GM19468 (cell line): ENCODE results near the gene FAM219A.
A peak's percentile ranks its signal among the peaks of the same experiment; 100 is the strongest.
"Not testable (repeated sequence)": the region's sequence is repeated elsewhere in the genome, so short reads cannot be mapped to it uniquely, and the experiment has no call there.

Experiments
- ATAC-seq: cut with Tn5 transposase; IDR thresholded peaks from one replicate; pipeline ENCODE4 v1.9.1; 2021; ENCODE audit warnings: mild to moderate bottlenecking, moderate library complexity, moderate number of reproducible peaks; ENCODE audit not compliant: unreplicated experiment; ENCODE audit errors: extremely low read depth

FAM219A gene

DNA sequence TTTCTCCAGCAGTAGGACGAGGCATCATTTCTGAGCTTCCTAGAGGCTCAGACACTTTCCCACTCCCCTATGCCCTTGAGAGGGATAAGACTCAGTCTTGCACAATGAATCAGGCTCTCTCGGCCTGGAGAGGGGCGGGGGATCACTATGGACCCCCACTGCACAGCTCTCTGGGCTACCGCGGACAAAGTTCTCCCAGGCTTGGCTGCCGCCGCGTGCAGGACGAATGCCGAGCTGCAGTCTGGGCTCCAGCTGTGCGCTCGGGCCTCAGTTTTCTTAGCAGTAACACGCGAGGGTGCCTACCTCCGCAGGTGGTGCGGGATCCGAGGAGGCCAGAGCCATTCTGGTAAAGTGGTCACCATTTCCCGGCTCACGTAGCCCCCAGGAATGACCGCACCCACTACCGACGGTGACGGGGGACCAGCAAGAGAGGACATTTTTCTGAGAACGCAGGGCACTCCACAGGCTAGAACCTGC lies 78.3 kb downstream of the FAM219A start:
- ATAC-seq, result no peak

DNA sequence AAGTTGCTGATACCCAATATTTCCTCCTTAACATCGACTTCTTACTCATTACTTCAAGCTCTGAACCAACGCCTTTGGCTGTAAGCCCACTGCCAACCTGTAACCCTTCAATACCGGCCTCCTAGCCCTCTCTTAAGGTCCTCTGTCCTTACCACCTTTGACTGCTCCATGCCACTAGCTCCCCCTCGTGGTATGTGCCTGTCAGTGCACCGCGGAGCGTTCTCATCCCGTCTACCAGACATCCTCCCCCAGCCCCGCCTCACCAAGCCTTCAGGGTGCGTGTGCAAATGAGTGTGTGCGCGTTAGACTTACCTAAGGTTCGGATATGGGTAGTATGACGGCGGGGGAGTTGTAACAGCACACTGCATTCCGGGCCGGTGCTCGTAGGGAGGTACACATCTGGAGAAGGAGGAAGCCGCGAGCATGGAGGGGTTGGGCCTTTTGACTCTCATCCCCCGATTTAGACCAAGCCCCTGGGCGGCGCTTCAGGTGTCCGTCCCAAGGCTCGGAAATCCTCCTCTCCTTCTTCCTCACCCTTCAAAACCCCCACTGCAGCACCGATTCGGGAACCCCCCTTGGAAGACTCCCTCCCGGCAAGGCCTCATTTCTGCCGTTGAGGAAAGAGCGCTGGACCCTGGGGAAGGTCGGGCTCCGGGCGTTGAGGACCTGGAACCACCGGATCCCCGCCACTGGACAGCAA lies 78.9 kb downstream of the FAM219A start:
- no peak for ATAC-seq

DNA sequence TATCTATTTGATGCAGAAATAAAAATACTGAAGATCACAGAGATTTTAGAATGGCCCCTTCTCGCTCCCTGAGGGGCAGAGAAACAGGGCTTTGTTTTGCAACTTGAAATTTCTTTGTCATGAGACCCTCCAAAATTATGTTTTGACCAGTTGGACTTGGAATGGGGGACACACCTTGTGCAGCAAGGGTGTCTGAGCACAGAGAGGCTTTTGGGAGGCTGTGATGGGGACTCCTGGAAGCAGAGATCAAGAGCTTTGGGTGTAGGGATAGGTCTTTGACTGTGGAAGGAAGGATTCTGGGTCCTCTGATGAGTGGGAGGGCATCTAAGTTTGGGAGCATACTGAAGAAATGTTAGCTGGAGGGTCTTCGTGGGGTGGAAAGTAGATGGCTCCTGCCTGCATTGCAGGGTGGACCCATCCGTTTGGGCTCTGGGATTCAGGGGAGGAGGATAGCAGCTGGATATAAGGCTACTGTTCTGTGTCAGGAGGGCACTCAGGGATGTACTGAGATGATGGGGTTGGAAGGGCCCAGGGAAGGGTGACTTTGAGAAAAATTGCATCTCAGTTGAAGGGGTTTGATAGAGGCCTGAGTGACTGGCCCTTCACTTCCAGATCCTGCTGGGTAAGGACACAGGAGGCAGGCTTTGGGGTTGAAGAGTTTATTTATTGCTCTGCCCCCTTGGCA lies 79.9 kb downstream of the FAM219A start:
- no peak for ATAC-seq

DNA sequence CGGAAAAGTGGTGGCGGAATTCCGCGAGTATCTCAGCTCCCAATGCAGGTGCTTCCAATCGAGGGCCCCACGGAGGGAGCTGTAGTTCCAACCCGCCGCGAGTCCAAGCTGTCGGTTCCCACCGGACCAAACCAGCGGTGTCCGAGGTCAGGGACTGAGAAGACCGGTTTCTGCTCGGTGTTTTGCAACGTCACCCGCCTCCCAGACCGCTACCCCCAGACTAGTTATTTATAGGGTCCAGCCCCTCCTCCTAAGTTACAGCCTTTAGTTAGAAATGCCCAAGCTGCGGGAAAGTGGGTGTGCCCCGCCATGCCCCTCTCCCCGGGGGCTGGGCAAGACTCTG lies 81.0 kb downstream of the FAM219A start:
- no peak for ATAC-seq

DNA sequence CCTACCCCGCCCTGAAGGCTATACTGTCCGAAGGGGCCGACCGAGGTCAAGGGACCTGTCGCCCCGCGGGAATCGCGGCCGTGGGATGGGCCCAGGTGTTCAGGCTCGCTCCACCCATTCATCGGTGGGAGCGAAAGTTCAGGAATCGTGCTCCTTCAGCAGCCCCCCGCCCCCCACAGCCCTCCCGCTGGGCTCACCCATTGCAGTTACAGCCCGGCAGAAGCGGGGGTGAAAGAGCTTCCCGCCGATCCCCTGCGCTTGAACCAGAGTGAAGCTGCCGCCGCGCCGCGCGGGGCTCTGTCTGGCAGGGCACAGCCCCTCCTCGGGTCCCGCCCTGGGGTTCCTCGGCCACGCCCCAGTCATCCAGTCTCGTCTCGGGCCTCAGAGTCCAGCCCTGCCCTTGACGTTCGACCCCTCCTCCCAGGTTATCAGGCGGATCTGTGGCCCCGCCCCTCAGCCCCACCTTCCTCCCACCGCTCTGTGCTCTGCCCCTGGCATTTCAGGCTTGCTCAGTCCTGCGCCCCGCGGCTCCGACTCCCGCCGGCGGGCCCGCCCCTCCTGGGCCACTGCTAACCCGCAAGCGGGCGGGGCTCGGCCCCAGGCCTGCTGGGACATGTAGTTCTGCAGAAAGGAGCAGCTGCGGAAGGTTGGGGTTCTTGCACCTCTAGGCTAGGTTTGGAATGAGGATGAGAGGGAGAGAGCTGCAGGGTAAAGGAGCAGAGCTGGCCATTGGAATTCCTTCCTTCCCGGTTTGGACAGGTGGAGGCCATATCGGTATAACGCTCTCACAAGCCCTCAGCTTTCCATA lies 81.6 kb downstream of the FAM219A start, which contains the start of gene MYORG:
TSS of gene MYORG (minus strand) at position 303 of the 808 bp plus-strand sequence. CDS start 3,955 bp downstream, outside the sequence.
- ATAC-seq, result peak; percentile 81

DNA sequence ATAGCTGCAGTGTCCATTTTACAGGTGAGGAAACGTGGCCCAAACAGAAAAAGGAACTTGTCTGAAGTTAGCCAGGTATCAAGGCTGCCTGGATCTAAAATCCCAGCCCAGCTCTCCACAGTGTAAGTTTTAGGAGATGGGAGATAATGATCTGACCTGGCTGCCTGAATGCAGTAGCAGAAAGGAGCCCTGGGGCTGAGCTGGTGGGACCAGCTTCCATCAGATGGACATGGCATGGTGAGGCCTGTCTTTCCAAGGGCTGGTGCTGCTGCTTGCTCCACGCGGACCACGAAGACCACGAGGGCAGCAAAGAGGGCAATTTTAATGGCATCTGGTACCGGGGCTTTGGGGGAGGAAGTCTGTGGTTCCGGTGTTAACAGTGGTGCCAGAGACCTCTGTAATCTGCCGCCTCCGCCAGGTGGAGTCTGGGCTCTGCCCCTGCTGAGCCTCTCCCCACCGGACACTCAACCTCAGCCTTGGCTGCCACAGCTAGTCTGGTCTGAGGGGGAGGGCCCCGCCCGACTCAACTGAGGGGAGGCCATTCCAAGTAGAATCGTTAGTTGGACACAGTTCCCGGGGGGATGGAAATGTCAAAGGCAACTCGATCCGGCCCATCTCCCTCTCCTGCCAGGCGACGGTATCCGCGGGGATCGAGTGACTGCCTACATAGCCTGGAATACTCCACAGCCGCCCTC lies 82.3 kb downstream of the FAM219A start:
- no peak for ATAC-seq

DNA sequence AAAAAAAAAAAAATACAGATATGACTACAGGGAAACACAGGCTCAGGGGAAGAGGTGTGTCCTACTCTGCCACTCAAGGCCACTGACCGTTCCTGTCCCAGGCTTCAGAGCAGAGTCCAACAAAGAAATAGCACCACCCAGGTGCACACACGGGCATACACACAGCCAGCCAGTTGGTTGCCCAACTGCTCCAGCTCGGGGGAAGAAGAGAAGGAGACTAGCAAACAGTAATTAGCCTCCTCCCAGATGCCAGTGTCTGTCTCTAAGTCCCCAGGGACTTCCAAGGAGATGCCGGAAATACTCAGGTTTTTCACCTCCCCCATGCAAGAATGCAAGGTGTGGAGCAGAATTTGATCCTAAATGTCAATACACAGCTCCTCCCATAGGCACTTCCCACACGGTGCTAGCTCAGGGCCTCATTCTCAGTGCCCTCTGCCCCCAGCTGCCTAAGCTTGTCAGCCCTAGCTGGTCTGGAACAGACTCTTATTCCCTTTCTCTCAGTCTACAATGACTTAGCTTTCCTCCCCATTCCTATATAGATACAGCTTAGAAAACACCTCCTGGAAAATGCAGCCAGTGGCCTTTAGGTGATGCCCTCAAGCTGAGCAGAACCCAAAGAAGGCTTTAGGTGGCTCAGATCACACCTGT lies 83.3 kb downstream of the FAM219A start:
- ATAC-seq, result no peak

DNA sequence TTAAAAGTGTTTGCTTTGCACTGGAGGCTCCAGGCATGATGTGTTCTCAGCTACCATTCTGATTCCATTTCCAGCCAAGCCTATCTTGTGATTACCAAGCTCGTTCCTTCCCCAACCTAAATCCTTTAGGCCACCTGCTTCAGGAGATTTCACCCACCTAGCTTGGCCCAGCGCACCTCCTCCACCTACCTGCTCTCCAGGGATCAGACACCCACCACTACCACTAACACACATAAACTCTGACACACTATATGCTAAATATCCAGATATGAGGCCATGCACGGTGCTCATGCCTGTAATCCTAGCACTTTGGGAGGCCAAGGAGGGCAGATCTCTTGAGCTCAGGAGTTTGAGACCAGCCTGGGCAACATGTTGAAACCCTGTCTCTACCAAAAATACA lies 84.0 kb downstream of the FAM219A start:
- no peak for ATAC-seq

DNA sequence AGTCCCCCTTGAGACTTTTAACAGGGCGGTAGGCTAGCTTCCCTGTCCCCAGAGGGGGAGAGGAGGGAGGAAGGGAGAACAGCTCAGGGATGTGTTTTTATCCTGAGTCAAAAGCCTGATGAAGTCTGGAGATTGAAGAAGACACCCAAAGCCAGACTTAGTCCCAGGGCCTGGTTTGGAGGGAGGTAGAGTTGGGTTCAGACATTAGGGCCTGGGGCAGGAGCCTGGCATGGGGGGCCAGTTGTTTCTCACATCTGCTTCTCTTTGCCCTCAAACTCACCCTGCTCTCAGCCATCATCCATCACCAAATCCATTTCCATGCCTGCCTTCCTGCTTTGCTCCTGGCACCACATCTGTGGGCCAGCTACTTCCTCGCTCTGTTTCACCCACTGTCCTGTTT lies 84.6 kb downstream of the FAM219A start:
- ATAC-seq, result no peak

DNA sequence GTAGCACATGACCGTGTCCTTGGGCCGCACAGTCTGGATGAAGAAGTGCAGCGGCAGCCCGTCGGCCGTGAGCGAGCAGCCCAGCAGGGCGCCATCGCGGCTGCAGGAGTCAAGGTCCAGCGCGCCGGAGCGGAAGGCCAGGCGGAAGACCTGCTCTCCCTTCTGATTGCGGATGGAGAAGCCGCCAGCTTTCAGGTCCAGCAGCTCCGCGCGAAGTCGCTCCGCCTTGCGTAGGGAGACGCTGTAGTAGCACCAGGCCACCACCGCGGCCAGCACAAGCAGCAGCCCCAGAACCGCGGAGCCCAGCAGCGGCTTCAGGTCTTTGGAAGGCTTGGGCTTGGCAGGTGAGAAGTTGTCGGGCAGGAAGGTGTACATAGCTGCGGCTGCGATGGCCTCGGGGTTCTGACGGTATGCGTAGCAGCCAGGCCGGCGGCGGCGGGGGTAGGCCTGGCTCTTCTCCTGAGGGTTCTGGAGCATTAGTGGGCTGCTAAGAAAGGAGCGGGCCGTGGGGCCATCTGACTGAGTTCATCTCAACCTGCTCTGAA lies 85.8 kb downstream of the FAM219A start:
- no peak for ATAC-seq

DNA sequence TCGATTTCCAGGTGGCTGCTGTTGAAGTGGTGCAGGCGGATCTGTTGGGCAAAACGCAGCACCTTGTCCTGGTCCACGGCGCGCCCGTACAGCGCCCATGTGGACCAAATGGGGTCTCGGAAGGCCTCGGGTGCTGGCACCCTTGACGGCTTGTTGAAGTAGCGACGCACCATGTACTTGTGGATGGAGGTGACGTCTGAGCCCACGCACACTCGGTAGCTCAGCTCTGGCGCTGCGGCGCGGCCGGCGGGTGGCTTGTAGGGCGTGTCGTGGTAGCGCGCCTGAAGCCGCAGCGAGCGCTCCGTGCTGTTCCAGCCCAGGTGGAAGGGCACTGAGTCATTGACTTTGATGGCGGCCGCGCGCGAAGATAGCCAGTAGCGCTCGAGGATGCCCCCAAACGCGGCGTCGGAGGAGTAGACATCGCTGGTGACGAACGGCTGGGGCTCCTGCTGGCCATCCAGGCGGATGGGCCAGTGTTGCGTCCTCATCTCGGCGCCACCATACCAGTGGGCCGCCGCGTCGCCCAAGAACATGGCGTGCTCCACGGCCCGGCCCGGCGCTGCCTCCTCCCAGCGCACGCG lies 86.4 kb downstream of the FAM219A start:
- no peak for ATAC-seq

DNA sequence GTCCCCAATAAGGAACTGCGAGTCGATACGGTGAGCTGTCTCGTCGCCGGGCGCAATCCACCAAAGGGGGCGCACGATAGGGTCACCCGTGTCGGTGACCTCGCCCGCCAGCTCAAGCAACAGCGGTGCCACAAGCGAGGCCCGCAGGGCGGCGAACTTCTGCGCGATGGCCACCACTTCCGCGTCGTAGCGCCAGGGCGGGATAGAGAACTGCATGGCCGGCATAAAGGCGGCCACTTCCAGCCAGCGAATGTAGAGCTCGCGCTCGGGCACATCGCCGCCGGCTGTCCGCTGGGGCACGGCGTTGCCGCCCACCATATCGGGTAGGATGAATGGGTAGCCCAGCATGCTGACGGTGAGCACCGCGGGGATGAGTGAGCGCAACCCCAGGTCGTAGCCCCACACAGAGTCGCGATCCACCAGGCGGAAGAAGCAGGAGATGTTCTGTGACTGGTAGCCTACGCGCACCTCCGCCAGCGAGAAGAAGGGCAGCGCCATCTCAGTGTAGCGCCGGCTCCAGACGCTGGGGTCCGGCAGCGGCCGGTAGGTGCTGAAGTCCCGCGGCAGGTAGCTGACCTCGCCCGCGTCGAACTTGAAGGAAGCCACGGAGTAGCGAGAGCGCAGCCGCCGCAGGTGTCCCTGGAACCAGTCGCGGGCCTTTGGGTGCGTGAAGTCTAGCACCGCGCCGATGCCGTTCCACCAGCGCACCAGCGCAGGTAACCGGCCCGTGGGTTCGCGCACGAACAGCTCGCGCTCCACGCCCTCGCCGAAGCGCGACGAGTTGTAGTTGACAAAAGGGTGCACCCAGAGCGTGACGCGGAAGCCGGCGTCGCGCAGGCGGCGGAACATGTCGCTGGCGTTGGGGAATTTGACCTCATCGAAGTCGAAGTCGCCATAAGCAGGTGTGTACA lies 87.1 kb downstream of the FAM219A start:
- no peak for ATAC-seq

DNA sequence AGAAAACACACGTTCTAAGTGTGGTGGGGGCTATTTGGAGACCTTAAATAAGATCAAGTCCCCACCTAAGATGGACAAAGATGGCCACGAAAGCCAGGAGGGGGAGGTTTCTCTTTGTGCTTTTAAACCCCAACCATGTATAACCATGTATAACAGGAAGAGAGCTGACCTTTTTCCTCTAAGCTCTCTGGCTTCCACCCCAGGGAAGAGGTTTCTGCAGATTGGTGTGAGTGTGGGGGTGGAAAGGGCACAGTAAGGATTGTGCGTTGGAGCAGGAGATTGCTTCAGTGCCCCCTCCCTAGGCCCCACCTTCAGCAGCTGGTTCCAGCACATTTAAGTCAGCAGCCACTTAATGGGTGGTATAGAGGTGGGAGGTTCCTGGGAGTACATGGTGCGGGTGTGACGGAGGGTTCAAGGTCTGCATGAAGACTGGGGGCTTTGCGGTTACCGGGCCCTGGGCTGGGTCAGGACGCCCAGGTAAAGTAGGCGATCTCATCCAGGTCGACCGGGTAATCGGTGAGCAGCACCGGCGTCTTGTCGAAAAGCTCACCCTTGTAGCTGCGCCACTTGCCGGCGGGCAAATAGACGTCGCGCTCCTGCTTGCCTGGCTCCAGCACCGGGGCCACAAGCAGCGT lies 87.9 kb downstream of the FAM219A start:
- ATAC-seq, result no peak

DNA sequence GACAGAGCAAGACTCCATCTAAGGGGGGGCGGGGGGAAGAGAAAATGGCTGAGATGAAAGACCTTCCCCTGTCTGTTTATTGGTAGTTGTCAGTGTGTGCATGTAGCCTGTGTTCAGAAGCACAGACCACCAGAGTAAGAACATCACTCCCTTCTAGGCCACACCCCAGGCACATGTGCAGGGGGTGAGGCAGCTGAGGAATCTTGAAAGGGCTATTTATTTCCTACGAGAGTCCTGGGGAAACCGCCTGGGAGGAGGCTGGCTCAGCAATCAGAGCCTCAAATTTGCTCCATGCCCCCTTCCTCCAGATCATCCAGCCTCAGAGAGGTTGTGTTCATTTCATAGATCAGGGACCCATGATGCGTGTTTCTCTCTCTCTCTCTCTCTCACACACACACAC lies 88.7 kb downstream of the FAM219A start:
- ATAC-seq, result no peak

DNA sequence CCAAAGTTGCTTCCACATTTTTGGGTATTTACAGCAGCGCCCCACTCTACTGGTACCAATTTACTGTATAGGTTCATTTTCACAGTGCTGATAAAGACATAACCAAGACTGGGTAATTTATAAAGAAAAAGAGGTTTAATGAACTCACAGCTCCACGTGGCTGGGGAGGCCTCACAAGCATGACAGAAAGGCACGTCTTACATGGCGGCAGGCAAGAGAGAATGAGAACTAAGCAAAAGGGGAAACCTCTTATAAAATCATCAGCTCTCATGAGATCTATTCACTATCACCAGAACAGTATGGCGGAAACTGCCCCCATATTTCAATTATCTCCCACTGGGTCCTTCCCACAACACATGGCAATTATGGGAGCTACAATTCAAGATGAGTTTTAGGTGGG lies 89.6 kb downstream of the FAM219A start:
- ATAC-seq, result not testable (repeated sequence)

DNA sequence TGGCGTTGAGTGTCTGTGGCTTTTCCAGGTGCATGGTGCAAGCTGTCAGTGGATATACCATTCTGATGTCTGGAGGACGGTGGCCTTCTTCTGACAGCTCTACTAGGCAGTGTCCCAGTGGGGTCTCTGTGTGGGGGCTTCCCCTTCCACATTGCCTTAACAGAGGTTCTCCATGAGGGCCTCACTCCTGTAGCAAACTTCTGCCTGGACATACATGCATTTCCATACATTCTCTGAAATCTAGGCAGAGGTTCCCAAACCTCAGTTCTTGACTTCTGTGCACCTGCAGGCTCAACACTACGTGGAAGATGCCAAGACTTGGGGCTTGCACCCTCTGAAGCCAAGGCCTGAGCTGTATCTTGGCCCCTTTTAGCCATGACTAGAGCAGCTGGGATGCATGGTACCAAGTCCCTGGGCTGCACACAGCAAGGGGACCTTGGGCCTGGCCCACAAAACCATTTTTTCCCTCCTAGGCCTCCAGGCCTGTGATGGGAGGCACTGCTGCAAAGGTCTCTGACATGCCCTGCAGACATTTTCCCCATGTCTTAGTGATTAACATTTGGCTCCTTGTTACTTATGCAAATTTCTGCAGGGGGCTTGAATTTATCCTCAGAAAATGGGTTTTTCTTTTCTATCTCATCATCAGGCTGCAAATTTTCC lies 90.5 kb downstream of the FAM219A start:
- ATAC-seq, result not testable (repeated sequence)

DNA sequence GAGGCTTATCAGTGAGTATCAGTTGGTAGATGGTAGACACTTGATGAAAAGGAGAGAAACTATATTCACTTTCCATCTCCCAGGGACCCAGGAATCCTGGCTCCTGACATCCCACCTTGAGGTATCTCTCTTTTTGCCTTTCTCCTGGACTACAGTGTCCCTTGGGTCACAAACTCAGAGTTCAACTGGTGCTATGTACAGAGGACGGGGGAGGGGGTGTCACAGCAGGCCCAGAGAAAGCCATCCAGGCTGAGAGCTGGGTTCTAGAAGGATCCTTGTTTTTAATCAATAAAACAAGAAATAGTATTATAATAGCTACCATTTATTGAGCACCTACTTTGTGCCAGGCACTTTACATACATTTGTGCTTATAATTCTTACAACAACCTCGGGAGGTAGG lies 92.0 kb downstream of the FAM219A start:
- ATAC-seq, result no peak
